HL-60 (cell line): ENCODE data around the gene SBSN.

Source experiments
- CTCF ChIP-seq: IDR thresholded peaks from one replicate; pipeline ENCODE4 v1.5.1; 2011; ENCODE audit warnings: low read length, control low read depth, inconsistent platforms; ENCODE audit not compliant: insufficient read depth
- GABPA ChIP-seq: IDR thresholded peaks from 2 replicates; pipeline ENCODE4 v1.6.1; 2012; ENCODE audit warnings: low read depth

GRCh38 chr19:35556846-35557538 is 28.9 kb upstream of the SBSN start:
- TF ChIP-seq CTCF (no peak), GABPA (no peak)
